HL-60/S4 (cell line): ENCODE data around the gene RASA1.
"Not testable (repeated sequence)": the region's sequence is repeated elsewhere in the genome, so short reads cannot be mapped to it uniquely, and the experiment has no call there.

Experiments
- in situ Hi-C: fragments of 300-500 bp; cut with MboI; formaldehyde crosslinking; loops from 2 replicates; pipeline ENCODE4 v1.14.3; 2022; ENCODE audit warnings: low sequenced_read_pairs

RASA1 gene

DNA sequence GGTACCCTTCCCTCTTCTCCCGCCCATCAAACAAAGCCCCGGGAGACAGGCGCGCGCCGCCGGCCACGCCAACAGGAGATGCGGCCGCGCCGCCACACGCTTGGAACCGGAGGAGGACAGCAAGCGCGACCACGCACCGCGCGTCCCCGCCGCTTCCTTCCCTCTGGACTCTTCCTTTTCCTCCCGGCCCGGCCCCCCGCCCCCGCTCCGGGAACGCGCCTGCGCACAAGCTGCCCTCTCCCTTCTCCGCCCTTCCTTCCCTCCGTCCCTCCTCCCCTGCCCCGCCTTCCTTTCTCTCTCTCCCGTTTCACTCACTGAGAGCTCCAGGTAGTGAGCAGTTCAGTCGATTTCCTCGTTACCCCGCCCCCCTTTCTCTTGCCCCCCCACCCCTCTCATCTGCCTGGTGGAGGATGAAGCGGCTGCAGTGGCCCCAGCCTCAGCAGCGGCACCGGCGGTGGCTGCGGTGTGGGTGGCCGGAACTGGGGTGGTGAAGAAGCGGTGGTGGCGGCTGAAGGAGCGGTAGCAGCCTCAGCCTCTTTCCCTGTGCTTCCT lies at the start of gene RASA1:
Gene RASA1 (plus strand): TSS at position 310 of the 552 bp plus-strand sequence. CDS start 569 bp downstream, outside the sequence.
- in situ Hi-C loops: no loop called here

DNA sequence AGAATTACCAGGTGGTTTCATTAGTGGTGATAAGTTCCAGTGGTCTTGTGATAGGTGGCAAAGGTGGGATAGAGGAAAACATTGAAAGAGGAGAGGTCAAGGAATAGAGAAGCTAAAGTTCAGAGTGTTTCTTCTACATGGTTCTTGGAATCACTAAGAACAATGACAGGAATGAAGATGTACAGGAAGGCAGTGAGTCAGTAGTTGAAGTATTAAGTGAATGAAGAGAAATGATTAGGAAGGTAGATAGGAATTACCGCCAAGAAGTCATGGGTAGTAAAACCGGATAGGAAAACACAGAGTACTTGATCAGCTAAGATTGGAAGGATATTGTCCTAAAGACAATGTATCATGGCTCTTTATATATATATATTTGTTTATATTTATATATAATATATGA lies 37.9 kb upstream of the RASA1 start:
- in situ Hi-C loops: no loop called here

DNA sequence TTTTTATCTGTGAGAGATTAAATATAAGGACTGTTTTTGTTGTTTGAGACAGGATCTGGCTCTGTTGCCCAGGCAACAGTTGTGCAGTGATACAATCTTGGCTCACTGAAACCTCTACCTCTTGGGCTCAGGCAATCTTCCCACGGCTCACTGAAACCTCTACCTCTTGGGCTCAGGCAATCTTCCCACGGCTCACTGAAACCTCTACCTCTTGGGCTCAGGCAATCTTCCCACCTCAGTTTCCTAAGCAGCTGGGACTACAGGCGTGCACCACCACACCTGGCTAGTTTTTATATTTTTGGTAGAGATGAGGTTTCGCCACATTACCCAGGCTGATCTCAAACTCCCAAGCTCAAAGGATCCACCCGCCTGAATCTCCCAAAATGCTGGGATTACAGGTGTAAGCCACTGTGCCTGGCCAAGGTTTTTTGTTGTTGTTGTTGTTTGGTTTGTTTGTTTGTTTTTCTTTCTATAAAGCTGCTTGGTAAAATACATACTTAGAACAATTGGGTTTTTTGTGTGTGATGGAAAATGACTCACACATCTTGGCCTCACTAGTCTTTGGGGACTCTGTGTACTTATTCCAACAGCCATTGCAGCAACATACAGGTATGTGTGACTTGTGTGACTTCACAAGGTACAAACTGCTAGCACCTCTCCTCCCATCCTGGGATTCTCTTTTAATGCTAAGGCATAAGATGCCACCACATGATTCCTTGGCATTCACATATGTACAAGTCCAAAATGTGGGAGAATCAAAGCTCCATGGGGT lies 36.5 kb upstream of the RASA1 start:
- in situ Hi-C loops: no loop called here

DNA sequence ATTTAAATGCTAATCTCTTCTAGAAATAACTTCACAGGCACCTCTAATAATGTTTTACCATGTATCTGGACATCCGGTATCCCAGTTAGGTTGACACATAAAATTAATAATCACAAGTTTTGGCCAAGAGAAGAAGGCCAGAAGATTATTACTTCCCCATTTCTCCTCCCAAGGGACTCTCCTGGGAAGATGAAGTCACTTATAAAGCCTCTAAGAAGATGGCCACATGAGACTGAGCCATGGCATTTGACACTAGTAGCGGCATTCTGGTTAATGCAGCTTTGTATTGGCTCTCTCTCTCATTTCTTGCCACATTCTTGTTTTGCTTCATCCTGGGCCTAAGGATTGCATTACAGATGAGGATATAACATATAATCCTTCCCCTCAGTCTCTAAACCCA lies 34.5 kb upstream of the RASA1 start:
- in situ Hi-C loops: no loop called here

DNA sequence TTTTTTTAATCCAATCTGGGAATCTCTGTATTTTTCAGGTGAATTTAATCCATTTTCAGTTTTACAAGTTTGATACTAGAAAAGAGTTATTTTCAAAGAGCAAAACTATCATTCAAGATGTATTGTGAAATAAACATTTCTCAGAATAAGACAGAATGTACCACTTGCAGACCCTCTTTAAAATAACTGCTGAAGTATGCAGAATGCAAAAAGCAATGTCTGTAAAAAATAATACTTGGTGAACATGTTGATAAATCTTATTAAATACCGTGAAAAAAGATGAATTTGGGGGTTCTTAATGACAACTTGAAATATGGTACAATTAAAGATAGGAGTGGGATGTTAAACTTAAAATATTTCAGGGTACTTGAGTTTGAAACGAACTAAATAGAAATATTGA lies 26.1 kb upstream of the RASA1 start:
- in situ Hi-C loops: no loop called here

DNA sequence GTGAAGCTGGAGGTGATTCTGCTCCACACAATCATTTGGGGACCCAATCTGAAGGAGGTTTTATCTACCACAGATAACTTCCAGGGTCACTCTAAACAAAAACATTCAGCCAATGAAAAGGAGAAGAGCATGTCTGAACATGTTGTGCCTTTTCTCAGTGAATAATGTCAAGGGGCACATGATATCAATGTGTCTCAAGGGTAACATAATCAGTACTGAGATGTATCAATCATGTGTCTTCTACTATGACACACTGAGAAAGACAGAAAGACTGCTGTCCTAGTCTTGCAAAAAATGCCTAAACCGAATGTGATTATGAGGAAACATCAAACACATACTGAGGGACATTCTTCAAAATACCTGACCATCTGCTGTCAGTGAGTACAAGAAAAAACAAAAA lies 25.4 kb upstream of the RASA1 start:
- in situ Hi-C loops: no loop called here

DNA sequence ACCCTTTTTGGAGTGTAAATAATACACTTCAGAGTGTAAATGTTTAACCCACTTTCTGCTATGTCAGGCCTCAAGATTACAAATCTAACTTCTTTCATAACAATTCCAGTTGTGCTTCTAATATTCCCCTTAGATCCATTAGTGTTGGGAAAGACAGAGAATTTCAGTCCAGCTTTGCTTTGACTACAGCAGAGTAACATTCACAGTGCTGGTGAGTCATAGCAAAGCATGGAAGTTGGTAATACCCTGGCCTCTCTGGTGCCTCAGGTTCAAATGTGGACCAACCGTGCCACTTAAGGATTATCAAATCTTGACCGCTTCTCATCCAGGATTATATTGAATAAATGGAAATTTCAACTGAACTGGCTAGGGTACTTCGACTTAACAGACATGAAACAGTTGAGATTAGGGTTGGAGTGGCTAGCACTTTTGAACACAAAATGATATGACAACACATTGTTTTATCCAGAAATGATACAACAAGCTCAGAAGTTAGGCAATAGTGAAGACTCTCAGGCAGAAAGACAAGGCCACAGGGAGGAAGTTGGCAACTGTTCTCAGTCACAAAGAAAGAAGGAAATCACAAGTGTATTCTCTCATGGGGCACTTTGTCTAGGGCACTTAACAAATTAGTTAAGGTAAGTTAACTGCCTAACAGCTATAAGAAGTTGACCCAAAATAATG lies 24.4 kb upstream of the RASA1 start:
- in situ Hi-C loops: no loop called here

DNA sequence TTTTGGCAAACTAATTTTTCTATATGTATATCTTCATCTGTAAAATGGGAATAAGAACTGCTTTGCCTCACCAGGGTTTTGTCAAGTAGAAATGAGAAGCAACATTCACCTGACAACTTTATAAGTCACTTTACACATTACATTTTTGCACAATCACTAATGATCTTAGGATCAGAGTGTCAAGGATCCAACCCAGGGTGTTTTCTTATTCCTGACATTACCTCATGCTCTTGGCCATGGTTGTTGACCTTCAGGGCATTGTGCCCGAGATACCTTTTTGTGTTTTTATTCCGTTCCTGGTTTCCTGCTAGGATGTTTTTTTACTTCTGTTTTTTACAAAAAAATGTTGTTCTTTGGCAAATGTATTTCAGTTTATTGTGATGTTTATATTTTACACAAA lies 22.2 kb upstream of the RASA1 start:
- in situ Hi-C loops: no loop called here

DNA sequence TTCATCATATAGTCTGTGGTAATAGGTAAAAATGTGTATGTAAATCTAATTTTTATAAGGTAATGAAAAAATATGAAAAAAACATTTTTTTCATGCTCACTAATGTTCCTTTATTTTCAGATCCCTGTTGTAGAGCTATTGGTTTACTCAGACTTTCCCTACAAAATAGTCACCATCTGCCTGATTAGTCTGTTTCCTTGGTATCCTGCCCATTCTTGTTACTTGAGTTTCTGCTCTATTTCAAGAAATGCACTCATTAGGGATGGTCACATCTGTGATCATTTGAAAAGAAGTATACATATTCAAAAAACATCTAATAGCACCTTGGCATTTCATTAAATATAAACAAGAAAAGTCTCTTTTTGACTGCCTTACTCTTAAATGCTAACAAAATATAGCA lies 21.6 kb upstream of the RASA1 start:
- in situ Hi-C loops: no loop called here

DNA sequence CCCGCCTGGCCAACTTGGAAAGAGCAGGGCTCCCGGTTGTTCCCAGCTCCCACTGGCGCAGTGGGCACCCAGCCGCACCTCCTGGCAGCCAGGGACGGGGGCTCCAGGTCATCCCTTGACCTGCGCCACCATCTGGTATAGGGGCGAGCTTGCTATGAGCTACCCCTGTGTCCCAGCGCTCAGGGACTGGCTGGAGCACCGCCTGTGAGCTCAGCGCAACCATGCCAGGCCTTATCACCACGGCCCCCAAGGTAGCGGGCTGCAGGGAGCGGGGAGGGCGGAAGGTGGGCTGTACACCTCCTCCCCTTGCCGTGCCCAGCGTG lies 15.4 kb upstream of the RASA1 start:
- in situ Hi-C loops: no loop called here

DNA sequence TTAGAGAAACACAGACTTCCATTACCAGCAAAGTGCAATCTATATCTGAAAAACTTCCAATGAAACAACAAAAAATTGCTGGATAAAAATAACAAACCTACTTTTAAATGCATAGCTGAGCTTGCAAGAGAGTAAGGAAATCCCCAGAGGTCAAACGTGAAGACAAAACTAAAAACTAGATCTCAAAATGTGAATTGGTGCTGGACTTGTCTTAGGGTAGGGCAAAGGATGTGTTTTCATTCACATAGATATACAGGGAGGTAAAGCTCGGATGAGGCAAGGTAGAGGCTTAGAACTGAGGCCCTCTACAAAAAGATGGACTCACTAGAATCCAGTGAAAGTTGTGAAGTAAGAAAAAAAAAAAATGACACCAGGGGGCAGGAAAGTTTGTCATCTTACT lies 13.6 kb upstream of the RASA1 start:
- in situ Hi-C loops: no loop called here

DNA sequence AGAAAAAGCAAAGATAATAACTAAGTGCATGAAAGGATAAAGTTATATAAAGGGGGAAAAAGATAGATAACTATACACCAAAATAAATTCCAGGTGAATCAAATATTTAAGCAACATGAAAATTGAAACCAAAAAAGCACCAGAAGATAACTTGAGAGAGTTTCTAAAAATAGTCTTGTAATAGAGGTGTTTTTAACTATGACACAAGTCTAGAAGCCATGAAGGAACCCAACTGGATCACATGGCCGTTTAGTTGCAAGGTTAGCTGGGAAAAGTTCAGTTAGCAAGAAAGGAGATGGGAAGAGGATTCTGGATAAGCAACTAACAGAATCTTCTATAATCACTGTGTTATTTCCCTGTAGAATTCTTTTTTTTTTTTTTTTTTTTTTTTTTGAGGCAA lies 9.2 kb upstream of the RASA1 start:
- in situ Hi-C loops: no loop called here

DNA sequence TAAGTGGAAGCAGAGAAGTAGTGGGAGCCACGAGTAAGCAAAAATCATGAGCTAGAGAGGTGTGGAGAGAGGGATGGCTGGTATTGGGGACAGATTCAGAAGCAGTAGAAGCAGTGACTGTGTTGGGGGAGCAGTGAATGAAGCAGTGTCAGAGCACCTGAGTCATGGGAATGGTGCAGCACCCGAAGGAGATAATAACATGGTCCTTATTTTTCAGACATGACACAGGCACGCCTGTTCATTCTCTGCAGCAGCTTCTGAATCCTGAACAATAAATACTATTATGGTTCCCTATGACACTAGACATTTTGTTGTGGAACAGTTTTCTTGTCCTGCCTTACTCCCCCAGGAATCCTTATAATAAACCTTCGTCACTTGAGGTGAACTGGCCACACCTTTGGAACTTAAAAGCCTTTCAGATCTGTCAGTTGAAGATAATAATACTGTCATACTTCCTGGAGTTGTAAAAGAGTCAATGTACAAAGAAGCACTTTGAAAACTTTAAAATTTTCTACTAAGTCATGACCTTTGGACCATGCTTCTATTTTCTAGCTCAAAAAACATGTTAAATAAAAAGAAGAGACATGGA lies 7.0 kb upstream of the RASA1 start:
- in situ Hi-C loops: no loop called here

DNA sequence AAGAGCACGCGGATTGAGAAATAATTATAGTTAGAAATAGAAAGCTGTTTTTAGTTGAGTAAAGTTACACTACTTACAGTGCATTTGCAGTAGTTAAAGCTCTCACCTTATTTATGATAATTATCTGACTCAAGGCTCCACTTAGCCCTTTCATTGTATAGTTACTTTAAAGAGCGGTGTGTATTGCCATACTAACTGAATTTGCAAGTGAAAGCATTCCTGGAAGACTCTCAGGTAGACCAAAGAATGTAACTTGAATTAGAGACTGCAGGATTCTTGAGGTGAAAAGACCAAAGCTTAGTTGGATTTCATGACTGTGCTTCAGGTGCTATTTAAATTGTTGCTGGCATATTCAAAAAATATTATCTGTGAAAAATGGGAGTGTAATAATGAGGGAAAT lies 4.2 kb upstream of the RASA1 start:
- in situ Hi-C loops: no loop called here

DNA sequence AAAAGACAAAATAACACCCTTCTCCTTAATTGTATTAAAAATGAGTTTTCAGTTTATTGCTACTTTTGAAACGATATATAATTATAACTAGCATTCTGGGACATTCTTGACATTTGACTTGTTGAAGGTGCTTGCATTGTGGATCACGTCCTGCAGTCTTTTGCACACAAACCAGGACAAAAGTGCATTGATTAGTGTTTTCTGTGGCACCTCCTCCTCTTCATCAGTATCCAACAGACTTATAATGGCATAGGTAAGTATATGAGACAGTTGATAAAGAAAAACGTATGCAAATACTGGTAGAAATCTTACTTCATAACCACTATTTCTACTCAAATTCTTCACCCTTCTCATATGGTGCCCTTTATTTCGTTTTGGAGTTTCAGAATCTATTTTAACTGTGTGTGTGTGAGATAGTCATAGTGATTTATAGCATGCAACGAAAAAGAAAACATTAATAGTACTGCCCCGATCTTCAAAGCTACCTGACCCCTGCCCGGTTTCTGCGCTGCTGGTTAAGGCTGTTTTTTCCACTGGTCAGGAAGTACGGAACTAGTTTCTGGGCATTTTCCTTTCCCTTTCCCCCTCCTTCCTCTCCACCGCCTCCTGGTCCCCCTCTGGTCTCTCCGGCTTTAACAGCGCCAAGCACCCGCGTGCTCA lies 639 bp upstream of the RASA1 start:
- in situ Hi-C loops: no loop called here

DNA sequence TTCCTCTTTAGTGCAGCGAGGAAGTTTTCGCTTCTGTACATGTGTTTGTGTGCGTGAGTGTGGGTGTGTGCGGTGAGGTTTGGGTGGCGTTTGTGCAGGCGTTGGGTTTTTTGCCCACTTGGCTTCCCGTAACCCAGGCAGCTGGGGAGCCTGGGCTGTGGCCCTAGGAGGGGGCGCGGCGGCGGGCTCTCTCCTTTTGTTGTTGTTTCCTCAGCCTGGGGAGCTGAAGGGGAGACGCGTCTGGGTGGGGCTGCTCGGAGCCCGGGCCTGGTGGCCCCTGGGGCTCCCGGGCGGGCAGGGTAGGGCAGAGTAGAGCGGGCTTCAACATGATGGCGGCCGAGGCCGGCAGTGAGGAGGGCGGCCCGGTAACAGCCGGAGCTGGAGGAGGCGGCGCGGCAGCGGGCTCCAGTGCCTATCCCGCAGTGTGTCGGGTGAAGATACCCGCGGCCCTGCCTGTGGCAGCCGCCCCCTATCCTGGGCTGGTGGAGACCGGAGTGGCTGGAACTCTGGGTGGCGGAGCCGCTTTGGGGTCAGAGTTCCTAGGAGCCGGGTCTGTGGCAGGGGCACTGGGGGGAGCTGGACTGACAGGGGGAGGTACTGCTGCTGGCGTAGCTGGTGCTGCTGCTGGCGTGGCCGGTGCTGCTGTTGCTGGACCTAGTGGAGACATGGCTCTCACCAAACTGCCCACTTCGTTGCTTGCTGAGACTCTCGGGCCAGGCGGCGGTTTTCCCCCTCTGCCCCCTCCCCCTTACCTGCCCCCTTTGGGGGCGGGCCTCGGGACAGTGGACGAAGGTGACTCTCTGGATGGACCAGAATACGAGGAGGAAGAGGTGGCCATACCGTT lies 665 bp downstream of the RASA1 start:
- in situ Hi-C loops: no loop called here

DNA sequence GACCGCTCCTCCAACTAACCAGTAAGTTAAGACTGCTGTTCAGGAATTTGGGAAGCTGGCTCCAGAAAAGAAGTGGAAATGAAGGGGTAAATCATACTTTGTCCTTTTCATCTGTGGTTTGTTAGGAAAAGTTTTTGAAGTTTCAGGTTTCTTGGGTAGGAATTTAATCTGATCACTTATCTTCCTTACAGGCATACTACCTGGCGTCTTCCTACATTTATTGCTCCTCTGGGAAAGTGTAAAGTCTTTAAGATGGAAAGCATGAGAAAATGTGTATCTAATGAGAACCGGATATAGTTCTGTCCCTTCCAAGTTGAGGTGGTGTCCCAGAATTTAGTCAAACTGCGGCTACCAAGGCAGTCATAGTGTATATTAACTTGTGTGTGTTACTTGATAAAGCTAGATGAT lies 1.3 kb downstream of the RASA1 start:
- in situ Hi-C loops: no loop called here

DNA sequence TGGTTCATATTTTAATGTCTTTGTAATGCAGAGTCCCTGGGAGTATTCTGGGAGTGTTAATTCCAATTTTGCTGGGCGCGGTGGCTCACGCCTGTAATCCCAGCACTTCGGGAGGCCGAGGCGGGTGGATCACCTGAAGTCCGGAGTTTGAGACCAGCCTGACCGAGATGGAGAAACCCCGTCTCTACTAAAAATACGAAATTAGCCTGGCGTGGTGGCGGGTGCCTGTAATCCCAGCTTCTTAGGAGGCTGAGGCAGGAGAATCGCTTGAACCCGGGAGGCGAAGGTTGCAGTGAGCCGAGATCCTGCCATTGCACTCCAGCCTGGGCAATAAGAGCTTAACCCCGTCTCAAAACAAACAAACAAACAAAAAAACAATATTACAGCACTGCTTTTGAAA lies 3.2 kb downstream of the RASA1 start:
- in situ Hi-C loops: not testable (repeated sequence)

DNA sequence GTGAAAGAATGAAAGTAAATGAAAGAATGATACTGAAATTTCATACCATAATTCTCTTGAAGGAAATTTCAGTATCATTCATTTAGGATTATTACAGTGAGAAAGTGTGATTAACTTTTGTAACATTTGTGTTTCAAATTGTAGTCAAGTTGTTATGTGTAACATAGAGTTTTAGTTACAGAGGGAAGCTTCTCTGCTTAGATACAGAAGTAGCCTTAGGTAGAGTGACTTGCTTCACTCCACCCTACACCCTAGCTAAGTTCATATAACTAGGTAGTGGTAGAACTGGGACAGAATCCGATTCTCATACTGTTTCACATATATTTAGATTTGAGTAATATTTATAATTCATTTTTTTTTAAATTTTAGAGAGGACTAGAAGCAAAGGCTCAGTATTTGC lies 9.0 kb downstream of the RASA1 start:
- in situ Hi-C loops: no loop called here

DNA sequence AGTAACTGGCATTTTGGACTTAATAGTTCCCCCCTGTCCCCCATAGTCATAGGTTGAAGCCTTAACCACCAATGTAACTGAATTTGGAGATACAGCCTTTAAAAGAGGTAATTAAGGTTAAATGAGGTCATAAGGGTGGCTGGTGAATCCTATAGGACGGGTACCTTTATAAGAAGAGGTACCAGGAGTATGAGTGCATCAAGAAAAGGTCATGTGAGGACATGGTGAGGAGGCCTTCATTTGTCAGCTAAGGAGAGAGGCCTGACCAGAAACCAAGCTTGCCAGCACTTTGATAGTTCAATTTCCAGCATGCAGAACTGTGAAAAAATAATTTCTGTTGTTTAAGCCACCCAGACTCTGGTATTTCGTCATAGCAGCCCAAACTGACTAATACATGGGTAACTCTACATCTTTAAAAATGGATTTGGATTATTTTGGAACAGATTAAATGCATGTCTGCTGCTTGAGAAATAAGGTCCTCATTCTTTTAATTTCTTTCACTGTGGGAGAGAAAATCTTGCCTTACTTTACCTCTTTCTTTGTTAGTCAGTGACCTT lies 9.7 kb downstream of the RASA1 start:
- in situ Hi-C loops: no loop called here
